IPS-20b (cell line): ENCODE measurements around the gene SLC6A6.

Source experiments
- H3K27ac ChIP-seq: one replicate; pipeline ENCODE4 v1.5.1; 2013; ENCODE audit warnings: low read length
- H3K27me3 ChIP-seq: 2 replicates; pipeline ENCODE4 v1.6.1; 2013; ENCODE audit warnings: mild to moderate bottlenecking, low read length, inconsistent platforms; ENCODE audit not compliant: insufficient read depth
- H3K36me3 ChIP-seq: 2 replicates; pipeline ENCODE4 v1.6.1; 2013; ENCODE audit warnings: low read depth, mild to moderate bottlenecking, inconsistent platforms, low read length, moderate library complexity; ENCODE audit not compliant: insufficient read depth
- H3K4me1 ChIP-seq: 2 replicates; pipeline ENCODE4 v1.6.1; 2013; ENCODE audit warnings: mild to moderate bottlenecking, control low read depth, inconsistent platforms, low read length, moderate library complexity; ENCODE audit not compliant: insufficient read depth
- H3K4me3 ChIP-seq: 2 replicates; pipeline ENCODE4 v1.5.1; 2013; ENCODE audit warnings: mild to moderate bottlenecking, low read length, inconsistent platforms
- H3K9ac ChIP-seq: 2 replicates; pipeline ENCODE4 v1.6.1; 2013; ENCODE audit warnings: low read depth, mild to moderate bottlenecking, inconsistent platforms, low read length, moderate library complexity
- H3K9me3 ChIP-seq: 2 replicates; pipeline ENCODE4 v1.6.1; 2013; ENCODE audit warnings: mild to moderate bottlenecking, low read depth, low read length, inconsistent platforms; ENCODE audit not compliant: insufficient read depth

SLC6A6 gene

GRCh38 chr3:14425581-14426304, 23.3 kb downstream of the SLC6A6 start:
- Histone ChIP-seq H3K27ac (no peak overlapping the region), H3K9me3 (no peaks in the 10 kb centered on the region), H3K9ac (no peak overlapping the region; the same call in 1 of the 2 replicates), H3K36me3 (peaks cover 7% of the 10 kb centered on the region), H3K4me1 (peaks cover 49% of the 10 kb centered on the region), H3K27me3 (no peaks in the 10 kb centered on the region), H3K4me3 (no peak overlapping the region)

GRCh38 chr3:14426305-14426620, 23.9 kb downstream of the SLC6A6 start:
- Histone ChIP-seq H3K4me1 (peaks cover 50% of the 10 kb centered on the region), H3K9me3 (no peaks in the 10 kb centered on the region), H3K27ac (no peak overlapping the region), H3K9ac (no peak overlapping the region; the same call in 1 of the 2 replicates), H3K36me3 (peaks cover 7% of the 10 kb centered on the region), H3K27me3 (no peaks in the 10 kb centered on the region), H3K4me3 (no peak overlapping the region)

- Histone ChIP-seq H3K9ac (no peak overlapping the region), H3K27ac (no peak overlapping the region), H3K27me3 (no peaks in the 10 kb centered on the region), H3K9me3 (no peaks in the 10 kb centered on the region), H3K36me3 (peaks cover 7% of the 10 kb centered on the region), H3K4me1 (peaks cover 31% of the 10 kb centered on the region), H3K4me3 (no peak overlapping the region)
Observed at GRCh38 chr3:14428087-14429033, 26.0 kb downstream of the SLC6A6 start.

GRCh38 chr3:14429237-14429636, 26.8 kb downstream of the SLC6A6 start:
- no peak overlapping the region for H3K9ac ChIP-seq
- H3K9me3 ChIP-seq: no peaks in the 10 kb centered on the region
- no peak overlapping the region for H3K4me3 ChIP-seq
- peaks cover 4% of the 10 kb centered on the region for H3K36me3 ChIP-seq
- H3K27me3 ChIP-seq: no peaks in the 10 kb centered on the region
- H3K4me1 ChIP-seq: peaks cover 22% of the 10 kb centered on the region
- no peak overlapping the region for H3K27ac ChIP-seq

GRCh38 chr3:14429640-14430039, 27.2 kb downstream of the SLC6A6 start:
- H3K27me3 ChIP-seq: no peaks in the 10 kb centered on the region
- H3K36me3 ChIP-seq: peaks cover 4% of the 10 kb centered on the region
- no peak overlapping the region for H3K4me3 ChIP-seq
- H3K4me1 ChIP-seq: peaks cover 18% of the 10 kb centered on the region
- no peak overlapping the region for H3K27ac ChIP-seq
- H3K9ac ChIP-seq: no peak overlapping the region
- no peaks in the 10 kb centered on the region for H3K9me3 ChIP-seq

- H3K9ac ChIP-seq: no peak overlapping the region
- peaks cover 17% of the 10 kb centered on the region for H3K4me1 ChIP-seq
- H3K27me3 ChIP-seq: no peaks in the 10 kb centered on the region
- no peaks in the 10 kb centered on the region for H3K9me3 ChIP-seq
- H3K36me3 ChIP-seq: peaks cover 7% of the 10 kb centered on the region
- no peak overlapping the region for H3K4me3 ChIP-seq
- H3K27ac ChIP-seq: no peak overlapping the region
Observed at GRCh38 chr3:14430053-14430452, 27.6 kb downstream of the SLC6A6 start.

- Histone ChIP-seq H3K4me1 (peaks cover 15% of the 10 kb centered on the region), H3K9ac (no peak overlapping the region), H3K36me3 (peaks cover 7% of the 10 kb centered on the region), H3K4me3 (no peak overlapping the region), H3K27me3 (no peaks in the 10 kb centered on the region), H3K9me3 (no peaks in the 10 kb centered on the region), H3K27ac (no peak overlapping the region)
Observed at GRCh38 chr3:14430706-14431451, 28.5 kb downstream of the SLC6A6 start.

GRCh38 chr3:14431452-14431916, 29.1 kb downstream of the SLC6A6 start:
- H3K36me3 ChIP-seq: peaks cover 7% of the 10 kb centered on the region
- H3K4me1 ChIP-seq: peaks cover 12% of the 10 kb centered on the region
- no peaks in the 10 kb centered on the region for H3K9me3 ChIP-seq
- H3K27me3 ChIP-seq: no peaks in the 10 kb centered on the region
- no peak overlapping the region for H3K9ac ChIP-seq
- H3K27ac ChIP-seq: no peak overlapping the region
- H3K4me3 ChIP-seq: no peak overlapping the region

- Histone ChIP-seq H3K4me3 (no peak overlapping the region), H3K27me3 (no peaks in the 10 kb centered on the region), H3K27ac (no peak overlapping the region), H3K36me3 (peaks cover 7% of the 10 kb centered on the region), H3K4me1 (peaks cover 12% of the 10 kb centered on the region), H3K9ac (no peak overlapping the region), H3K9me3 (no peaks in the 10 kb centered on the region)
Observed at GRCh38 chr3:14431917-14432834, 29.8 kb downstream of the SLC6A6 start.

- H3K27ac ChIP-seq: no peak overlapping the region
- 0 out of 2 replicates have a peak, but pooled peaks cover 3% of the 10 kb centered on the region for H3K36me3 ChIP-seq
- no peak overlapping the region; the same call in 1 of the 2 replicates for H3K9ac ChIP-seq
- no peak overlapping the region for H3K4me3 ChIP-seq
- H3K27me3 ChIP-seq: no peaks in the 10 kb centered on the region
- H3K4me1 ChIP-seq: peaks cover 12% of the 10 kb centered on the region
- no peaks in the 10 kb centered on the region for H3K9me3 ChIP-seq
Observed at GRCh38 chr3:14433106-14433505, 30.7 kb downstream of the SLC6A6 start.
